NT2/D1 (cell line): Measurements from ENCODE around the gene CAMTA2.

Source experiments
- SUZ12 ChIP-seq: IDR thresholded peaks from 2 replicates; pipeline ENCODE4 v1.6.1; 2011; ENCODE audit not compliant: insufficient read length, insufficient read depth; ENCODE audit errors: extremely low read depth
- YY1 ChIP-seq: IDR thresholded peaks from 2 replicates; pipeline ENCODE4 v1.6.1; 2011; ENCODE audit not compliant: insufficient read length, insufficient read depth
- ZNF274 ChIP-seq: IDR thresholded peaks from 2 replicates; pipeline ENCODE4 v1.6.1; 2011; ENCODE audit warnings: mild to moderate bottlenecking, low read depth, low read length

GRCh38 chr17:5034651-5035050 is 47.2 kb upstream of the CAMTA2 start:
- TF ChIP-seq YY1 (no peak), SUZ12 (no peak), ZNF274 (no peak)
